Keratinocyte (primary cell): Measurements from ENCODE around the gene PHPT1.

Experiments used
- CTCF ChIP-seq, 3 experiments: IDR thresholded peaks in 1 of 3; conservative IDR thresholded peaks in 1 of 3; optimal IDR thresholded peaks in 1 of 3; 2 replicates in 2 of 3; 3 replicates in 1 of 3; pipeline versions ENCODE3 to v1.5.1; 2011; ENCODE audit warnings: low read length in 3 of 3, mild to moderate bottlenecking in 3 of 3, moderate library complexity in 2 of 3, control low read depth in 1 of 3, inconsistent platforms in 1 of 3; ENCODE audit not compliant: insufficient read depth in 2 of 3; ENCODE audit errors: extremely low read depth in 1 of 3
- EZH2 ChIP-seq: IDR thresholded peaks from one replicate; pipeline ENCODE4 v1.6.1; 2012; ENCODE audit warnings: inconsistent platforms, mild to moderate bottlenecking, low read length, moderate library complexity

GRCh38 chr9:136802321-136802720 is 46.9 kb upstream of the PHPT1 start:
- TF ChIP-seq EZH2 = no peak
- no peak for TF ChIP-seq CTCF (optimal IDR thresholded peaks at IDR 0.05 in 1 of 3, IDR thresholded peaks at IDR 0.05 in 1 of 3, conservative IDR thresholded peaks at IDR 0.05 in 1 of 3; ENCODE audit: extremely low read depth in 1 of 3, insufficient read depth in 2 of 3, low read length in 3 of 3)
